ENCODE data around the gene CA6.

The CA6 gene

DNA sequence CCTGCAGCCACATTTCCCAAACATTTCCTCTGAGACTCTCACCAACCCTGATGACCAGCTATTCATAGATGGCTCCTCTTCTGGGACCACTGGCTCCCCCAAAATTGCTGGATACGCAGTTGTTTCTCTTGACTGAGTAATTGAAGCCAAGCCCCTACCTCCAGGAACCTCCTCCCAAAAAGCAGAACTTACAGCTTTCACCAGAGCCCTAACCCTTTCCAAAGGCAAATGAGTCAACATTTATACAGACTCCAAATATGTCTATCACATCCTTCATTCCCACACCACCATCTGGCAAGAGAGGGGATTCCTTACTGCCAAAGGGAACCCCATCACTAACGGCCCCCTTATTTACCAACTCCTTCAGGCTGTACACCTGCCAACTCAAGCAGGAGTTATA lies 20.3 kb upstream of the CA6 start:
- TF ChIP-seq, protein P1, sequence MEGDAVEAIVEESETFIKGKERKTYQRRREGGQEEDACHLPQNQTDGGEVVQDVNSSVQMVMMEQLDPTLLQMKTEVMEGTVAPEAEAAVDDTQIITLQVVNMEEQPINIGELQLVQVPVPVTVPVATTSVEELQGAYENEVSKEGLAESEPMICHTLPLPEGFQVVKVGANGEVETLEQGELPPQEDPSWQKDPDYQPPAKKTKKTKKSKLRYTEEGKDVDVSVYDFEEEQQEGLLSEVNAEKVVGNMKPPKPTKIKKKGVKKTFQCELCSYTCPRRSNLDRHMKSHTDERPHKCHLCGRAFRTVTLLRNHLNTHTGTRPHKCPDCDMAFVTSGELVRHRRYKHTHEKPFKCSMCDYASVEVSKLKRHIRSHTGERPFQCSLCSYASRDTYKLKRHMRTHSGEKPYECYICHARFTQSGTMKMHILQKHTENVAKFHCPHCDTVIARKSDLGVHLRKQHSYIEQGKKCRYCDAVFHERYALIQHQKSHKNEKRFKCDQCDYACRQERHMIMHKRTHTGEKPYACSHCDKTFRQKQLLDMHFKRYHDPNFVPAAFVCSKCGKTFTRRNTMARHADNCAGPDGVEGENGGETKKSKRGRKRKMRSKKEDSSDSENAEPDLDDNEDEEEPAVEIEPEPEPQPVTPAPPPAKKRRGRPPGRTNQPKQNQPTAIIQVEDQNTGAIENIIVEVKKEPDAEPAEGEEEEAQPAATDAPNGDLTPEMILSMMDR (IDR thresholded peaks at IDR 0.05): no peak

DNA sequence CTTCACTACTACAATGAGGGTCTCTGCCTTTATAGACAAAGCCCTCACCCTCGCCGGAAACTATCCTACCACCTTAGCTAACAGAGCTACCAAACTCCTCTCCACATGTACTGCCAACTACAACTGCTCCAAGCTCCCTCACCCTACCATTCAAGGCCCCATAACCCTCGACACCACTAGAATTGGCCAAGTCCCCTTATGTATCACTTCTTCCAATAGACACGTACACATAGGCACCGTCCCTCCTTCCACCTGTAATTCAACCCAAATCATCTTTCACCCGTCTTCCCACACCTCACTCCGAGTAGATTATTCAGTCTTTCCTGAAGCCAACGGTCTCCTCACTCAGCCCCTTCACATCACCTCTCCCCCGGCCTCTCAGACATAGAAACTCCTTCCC lies 19.7 kb upstream of the CA6 start:
- TF ChIP-seq, protein P1 (IDR thresholded peaks at IDR 0.05): no peak

DNA sequence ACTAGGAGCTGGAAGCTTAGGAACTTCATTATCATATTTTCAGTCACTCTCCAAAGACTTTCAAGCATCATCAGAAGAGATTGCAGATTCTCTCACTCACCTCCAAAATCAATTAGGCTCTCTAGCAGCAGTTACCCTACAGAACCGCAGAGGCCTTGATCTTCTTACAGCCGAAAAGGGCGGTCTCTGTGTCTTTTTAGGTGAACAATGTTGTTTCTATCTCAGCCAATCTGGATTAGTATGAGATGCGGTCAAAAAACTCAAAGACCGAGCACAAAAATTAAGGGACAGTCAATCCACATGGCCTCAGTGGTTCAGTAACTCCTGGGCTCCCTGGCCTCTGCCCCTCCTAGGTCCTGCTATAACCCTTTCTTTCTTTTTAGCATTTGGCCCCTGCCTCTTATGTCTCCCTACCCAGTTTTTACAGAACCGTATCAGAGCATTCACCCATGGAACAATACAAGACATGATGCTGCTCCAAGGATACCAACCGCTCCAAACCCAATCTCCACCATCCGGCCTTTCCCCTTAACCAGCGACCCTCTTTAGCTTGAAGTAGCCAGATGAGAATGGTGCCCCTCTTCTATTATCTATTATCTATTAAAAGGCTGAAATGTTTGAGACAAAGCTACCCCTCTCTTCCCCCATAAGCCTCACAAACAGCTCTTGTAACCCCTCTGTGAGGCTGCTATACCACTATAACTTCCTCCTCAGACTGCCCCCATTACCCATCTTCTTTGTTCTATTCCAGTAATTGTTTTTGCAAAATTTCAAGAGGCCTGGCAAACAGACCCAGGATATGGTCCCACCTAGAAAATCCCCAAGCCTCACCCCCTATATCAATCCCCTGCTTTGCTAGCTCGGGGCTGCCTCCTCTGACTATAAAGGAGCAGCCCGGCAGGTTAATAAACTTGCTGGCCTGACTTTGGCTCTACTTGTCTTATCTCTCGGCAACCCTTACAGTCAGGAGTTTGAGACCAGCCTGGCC lies 18.7 kb upstream of the CA6 start:
- TF ChIP-seq, protein P1 (IDR thresholded peaks at IDR 0.05): no peak

DNA sequence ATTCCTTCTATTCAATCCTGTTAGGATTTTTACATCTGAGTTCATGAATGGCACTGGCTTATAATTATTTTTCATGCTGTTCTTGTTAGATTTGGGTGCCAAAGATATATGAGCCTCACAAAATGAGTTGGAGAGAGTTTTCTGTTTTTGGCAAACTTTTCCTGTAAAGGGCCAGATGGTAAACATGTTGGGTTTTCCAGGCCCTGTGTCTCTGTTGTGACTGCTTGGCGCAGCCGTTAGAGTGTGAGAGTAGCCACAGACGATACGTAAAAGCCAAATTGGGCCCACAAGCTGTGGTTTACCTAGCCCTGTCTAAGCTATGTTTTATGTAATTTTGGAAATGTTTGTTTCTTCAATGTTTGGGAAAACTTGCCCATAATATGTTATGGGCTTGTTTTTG lies 15.6 kb upstream of the CA6 start:
- TF ChIP-seq, protein P1 (IDR thresholded peaks at IDR 0.05): no peak

DNA sequence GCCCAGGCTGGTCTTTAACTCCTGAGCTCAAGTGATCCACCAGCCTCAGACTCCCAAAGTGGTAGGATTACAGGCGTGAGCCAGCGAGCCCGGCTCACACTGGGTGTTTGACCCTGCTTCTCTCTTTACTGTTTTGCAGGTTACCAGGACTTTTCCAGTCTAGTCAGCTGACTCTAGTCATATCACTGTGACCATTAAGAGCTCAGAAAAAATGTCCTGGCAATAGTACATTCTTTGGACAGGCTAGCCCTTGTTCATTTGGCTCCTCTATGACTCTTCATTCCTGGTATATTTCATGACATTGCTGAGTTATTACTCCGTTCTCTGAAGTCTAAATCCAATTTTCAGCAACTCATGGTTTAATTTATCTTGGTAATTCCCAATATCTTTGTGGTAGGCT lies 8.0 kb upstream of the CA6 start:
- TF ChIP-seq, protein P1 (IDR thresholded peaks at IDR 0.05): no peak

DNA sequence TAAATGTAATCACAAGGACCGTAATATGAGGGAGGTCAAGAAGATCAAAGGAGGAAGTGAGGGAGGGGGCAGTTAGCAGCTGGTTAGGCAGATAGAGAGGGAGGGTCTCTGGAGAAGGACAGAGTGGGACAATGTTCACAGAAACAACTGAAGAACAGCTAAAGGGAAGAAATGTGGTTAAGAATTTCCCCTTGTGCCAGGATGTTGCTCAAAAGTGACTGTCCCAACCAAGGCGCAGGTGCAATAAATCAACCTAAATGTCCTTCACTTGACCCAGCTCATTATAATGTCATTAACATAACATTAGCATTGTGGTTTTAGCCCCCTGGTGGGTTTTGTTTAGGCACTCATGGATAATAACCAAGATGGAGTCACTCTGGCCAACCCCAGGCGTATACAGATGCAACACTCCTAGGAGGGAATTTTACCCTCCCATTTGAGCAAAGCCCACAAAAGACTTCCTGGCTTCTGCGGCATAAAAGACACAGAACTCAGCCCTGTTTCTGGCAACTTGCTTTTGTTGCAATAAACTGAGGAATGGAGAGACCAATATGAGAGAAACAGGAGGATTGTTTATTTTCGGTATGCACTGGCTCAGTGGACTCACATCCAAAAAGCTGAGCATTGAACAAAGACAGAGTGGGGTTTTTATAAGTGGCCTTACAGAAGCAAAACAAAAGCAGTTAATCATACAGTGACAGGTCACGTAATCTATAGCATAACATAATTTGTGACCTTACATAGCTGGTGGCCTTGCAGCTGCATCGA lies 7.3 kb upstream of the CA6 start:
- TF ChIP-seq, protein P1 (IDR thresholded peaks at IDR 0.05): no peak

DNA sequence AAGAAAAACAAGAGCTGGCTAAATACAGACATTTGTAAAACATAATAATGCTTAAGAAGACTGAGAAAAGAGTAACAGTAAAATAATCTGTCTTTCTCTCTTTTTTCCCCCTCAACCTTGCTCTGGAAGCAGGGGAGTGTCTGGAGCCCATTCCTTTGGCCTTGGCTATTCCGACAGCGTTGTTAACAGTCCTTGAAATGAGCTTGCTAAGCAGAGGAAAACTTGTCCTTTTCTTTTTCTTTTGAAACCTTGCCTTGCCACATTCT lies 6.7 kb upstream of the CA6 start:
- TF ChIP-seq, protein P1 (IDR thresholded peaks at IDR 0.05): no peak
